HG02759 (cell line): ENCODE results near the gene SERPING1.

ENCODE experiments used
- ATAC-seq: cut with Tn5 transposase; IDR thresholded peaks from one replicate; pipeline ENCODE4 v1.9.1; 2021; ENCODE audit warnings: mild to moderate bottlenecking, moderate library complexity; ENCODE audit not compliant: unreplicated experiment

The SERPING1 gene

GRCh38 chr11:57597461-57597915 is at the start of gene SERPING1:
Gene SERPING1, plus strand, starts transcription at chr11:57597685. Its CDS starts 586 bp downstream, at chr11:57598271.
- no peak for ATAC-seq

GRCh38 chr11:57547854-57548377 is 49.6 kb upstream of the SERPING1 start:
- ATAC-seq = peak; percentile 83

GRCh38 chr11:57549983-57550382 is 47.5 kb upstream of the SERPING1 start:
- no peak for ATAC-seq

GRCh38 chr11:57551941-57552340 is 45.5 kb upstream of the SERPING1 start:
- no peak for ATAC-seq

- no peak for ATAC-seq
Observed at GRCh38 chr11:57552479-57552878, 45.0 kb upstream of the SERPING1 start.

GRCh38 chr11:57555393-57555792 is 42.1 kb upstream of the SERPING1 start:
- no peak for ATAC-seq

- no peak for ATAC-seq
Observed at GRCh38 chr11:57556041-57556440, 41.4 kb upstream of the SERPING1 start.

GRCh38 chr11:57560146-57560545 is 37.3 kb upstream of the SERPING1 start:
- no peak for ATAC-seq

GRCh38 chr11:57562596-57562995 is 34.9 kb upstream of the SERPING1 start:
- ATAC-seq = no peak

GRCh38 chr11:57566005-57566904 is 31.2 kb upstream of the SERPING1 start:
- ATAC-seq = peak; percentile 60

- no peak for ATAC-seq
Observed at GRCh38 chr11:57566905-57567514, 30.5 kb upstream of the SERPING1 start.

- peak; percentile 75 for ATAC-seq
Observed at GRCh38 chr11:57567515-57568329, 29.8 kb upstream of the SERPING1 start, which contains the start of gene UBE2L6. Gene UBE2L6, minus strand, starts transcription at chr11:57567672. Its CDS starts 61 bp downstream, at chr11:57567611.

GRCh38 chr11:57568330-57568766 is 29.1 kb upstream of the SERPING1 start:
- peak; percentile 7 for ATAC-seq

GRCh38 chr11:57571606-57572005 is 25.9 kb upstream of the SERPING1 start:
- ATAC-seq = no peak

- no peak for ATAC-seq
Observed at GRCh38 chr11:57574061-57574460, 23.4 kb upstream of the SERPING1 start.

GRCh38 chr11:57584341-57584740 is 13.1 kb upstream of the SERPING1 start:
- ATAC-seq = no peak

GRCh38 chr11:57585301-57585700 is 12.2 kb upstream of the SERPING1 start:
- ATAC-seq = peak; percentile 72

GRCh38 chr11:57586711-57587245 is 10.7 kb upstream of the SERPING1 start:
- ATAC-seq = no peak

GRCh38 chr11:57588046-57588710 is 9.3 kb upstream of the SERPING1 start:
- ATAC-seq = peak; percentile 51
